ENCODE data around the gene SLC27A2.

DNA sequence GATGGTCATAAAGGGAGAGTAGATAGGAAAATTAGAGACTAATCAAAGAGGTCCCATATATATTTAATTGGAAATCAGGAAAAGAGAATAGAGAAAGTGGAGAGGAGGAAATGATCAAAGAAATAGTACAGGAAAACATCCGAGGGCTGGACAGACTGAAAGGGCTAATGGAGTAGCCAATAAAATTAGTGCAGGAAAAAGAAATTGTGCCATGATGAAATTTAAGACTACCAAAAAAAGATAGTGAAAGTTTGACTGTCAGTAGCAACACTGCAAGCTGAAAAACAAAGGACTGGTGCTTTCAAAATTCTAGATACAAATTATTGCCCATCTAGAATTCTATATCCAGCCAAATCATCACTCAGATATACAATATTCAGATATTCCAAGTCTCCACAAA is 36.3 kb downstream of the SLC27A2 start:
- TF ChIP-seq, protein P1, sequence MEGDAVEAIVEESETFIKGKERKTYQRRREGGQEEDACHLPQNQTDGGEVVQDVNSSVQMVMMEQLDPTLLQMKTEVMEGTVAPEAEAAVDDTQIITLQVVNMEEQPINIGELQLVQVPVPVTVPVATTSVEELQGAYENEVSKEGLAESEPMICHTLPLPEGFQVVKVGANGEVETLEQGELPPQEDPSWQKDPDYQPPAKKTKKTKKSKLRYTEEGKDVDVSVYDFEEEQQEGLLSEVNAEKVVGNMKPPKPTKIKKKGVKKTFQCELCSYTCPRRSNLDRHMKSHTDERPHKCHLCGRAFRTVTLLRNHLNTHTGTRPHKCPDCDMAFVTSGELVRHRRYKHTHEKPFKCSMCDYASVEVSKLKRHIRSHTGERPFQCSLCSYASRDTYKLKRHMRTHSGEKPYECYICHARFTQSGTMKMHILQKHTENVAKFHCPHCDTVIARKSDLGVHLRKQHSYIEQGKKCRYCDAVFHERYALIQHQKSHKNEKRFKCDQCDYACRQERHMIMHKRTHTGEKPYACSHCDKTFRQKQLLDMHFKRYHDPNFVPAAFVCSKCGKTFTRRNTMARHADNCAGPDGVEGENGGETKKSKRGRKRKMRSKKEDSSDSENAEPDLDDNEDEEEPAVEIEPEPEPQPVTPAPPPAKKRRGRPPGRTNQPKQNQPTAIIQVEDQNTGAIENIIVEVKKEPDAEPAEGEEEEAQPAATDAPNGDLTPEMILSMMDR (IDR thresholded peaks at IDR 0.05; ENCODE audit: low read depth, low read length, missing input control): no peak
- TF ChIP-seq EGR1 (IDR thresholded peaks at IDR 0.05; ENCODE audit: low read depth in 2 of 2): no peak
- TF ChIP-seq, protein P2, sequence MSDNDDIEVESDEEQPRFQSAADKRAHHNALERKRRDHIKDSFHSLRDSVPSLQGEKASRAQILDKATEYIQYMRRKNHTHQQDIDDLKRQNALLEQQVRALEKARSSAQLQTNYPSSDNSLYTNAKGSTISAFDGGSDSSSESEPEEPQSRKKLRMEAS (IDR thresholded peaks at IDR 0.05): no peak
- TF ChIP-seq, protein P3, sequence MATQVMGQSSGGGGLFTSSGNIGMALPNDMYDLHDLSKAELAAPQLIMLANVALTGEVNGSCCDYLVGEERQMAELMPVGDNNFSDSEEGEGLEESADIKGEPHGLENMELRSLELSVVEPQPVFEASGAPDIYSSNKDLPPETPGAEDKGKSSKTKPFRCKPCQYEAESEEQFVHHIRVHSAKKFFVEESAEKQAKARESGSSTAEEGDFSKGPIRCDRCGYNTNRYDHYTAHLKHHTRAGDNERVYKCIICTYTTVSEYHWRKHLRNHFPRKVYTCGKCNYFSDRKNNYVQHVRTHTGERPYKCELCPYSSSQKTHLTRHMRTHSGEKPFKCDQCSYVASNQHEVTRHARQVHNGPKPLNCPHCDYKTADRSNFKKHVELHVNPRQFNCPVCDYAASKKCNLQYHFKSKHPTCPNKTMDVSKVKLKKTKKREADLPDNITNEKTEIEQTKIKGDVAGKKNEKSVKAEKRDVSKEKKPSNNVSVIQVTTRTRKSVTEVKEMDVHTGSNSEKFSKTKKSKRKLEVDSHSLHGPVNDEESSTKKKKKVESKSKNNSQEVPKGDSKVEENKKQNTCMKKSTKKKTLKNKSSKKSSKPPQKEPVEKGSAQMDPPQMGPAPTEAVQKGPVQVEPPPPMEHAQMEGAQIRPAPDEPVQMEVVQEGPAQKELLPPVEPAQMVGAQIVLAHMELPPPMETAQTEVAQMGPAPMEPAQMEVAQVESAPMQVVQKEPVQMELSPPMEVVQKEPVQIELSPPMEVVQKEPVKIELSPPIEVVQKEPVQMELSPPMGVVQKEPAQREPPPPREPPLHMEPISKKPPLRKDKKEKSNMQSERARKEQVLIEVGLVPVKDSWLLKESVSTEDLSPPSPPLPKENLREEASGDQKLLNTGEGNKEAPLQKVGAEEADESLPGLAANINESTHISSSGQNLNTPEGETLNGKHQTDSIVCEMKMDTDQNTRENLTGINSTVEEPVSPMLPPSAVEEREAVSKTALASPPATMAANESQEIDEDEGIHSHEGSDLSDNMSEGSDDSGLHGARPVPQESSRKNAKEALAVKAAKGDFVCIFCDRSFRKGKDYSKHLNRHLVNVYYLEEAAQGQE (IDR thresholded peaks at IDR 0.05): no peak
